Stimulated activated naive B cell treated with anti-CD40 and anti-IgM and Interleukin-4, amounts not matched to agents 10 μg/mL and 1 μg/mL and 100 μg/mL, for 72 hours (primary cell): ENCODE results near the gene ASS1.
A peak's percentile ranks its signal among the peaks of the same experiment; 100 is the strongest.

ENCODE experiments used
- ATAC-seq, 2 donors: fragments of 150-1000 bp; cut with Tn5 transposase; replicated peaks; 2 replicates each; pipeline ENCODE4 v1.10.0; 2021; ENCODE audit warnings: moderate library complexity in 1 of 2
- DNase-seq: peaks from one replicate; pipeline ENCODE4 v3.0.0; 2021
- H3K27ac Mint-ChIP-seq: one replicate; pipeline ENCODE4 v1.8.0; 2022; ENCODE audit warnings: mild to moderate bottlenecking, mixed read lengths
- H3K27me3 Mint-ChIP-seq, 2 donors: one replicate each; pipeline ENCODE4 v1.8.0; 2022; ENCODE audit warnings: mixed read lengths in 2 of 2
- H3K36me3 Mint-ChIP-seq, 2 donors: one replicate each; pipeline ENCODE4 v1.8.0; 2022; ENCODE audit warnings: mixed read lengths in 2 of 2, mild to moderate bottlenecking in 1 of 2
- H3K4me1 Mint-ChIP-seq, 2 donors: one replicate each; pipeline ENCODE4 v1.8.0; 2022; ENCODE audit warnings: mixed read lengths in 2 of 2, mild to moderate bottlenecking in 1 of 2
- H3K4me3 Mint-ChIP-seq, 2 donors: one replicate each; pipeline ENCODE4 v1.8.0; 2022; ENCODE audit warnings: mild to moderate bottlenecking in 2 of 2, mixed read lengths in 2 of 2, moderate library complexity in 1 of 2
- H3K9me3 Mint-ChIP-seq, 2 donors: one replicate each; pipeline ENCODE4 v1.8.0; 2022; ENCODE audit warnings: mixed read lengths in 2 of 2, mild to moderate bottlenecking in 1 of 2

ASS1 gene

DNA sequence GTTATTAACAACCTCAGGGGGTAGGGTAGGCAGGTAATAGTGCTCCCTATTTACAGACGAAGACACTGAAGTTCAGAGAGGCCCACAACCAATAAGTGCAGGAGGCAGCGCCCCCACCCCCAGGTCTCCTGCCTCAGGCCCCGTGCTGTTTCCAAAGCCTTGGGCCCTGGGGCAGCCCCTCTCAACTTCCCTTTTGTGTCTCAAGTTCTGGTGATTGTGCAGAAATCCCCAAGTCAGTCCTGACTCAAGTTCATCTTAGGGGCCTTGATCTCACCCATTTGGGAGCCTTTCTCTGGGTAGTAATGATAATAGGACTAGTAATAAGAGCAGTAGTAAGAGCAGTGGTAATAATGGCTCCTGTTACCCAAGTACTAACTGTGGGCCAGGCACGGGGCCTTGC is 35.5 kb upstream of the ASS1 start:
- Mint-ChIP-seq H3K27me3 (peaks cover 6 to 11% of the 10 kb centered on the region in 2 donors), H3K36me3 (no peaks in the 10 kb centered on the region), H3K4me3 (no peak overlapping the region), H3K9me3 (peaks cover 3 to 5% of the 10 kb centered on the region in 2 donors), H3K27ac (no peak overlapping the region), H3K4me1 (peaks cover 5 to 10% of the 10 kb centered on the region in 2 donors)
- ATAC-seq, result peak; percentile 74 to 91
- DNase-seq, result peak; percentile 16

- Mint-ChIP-seq H3K4me1 (peaks cover 5 to 10% of the 10 kb centered on the region in 2 donors), H3K4me3 (no peak overlapping the region), H3K36me3 (no peaks in the 10 kb centered on the region), H3K27me3 (peaks cover 6 to 12% of the 10 kb centered on the region in 2 donors), H3K27ac (no peak overlapping the region), H3K9me3 (peaks cover 3 to 5% of the 10 kb centered on the region in 2 donors)
- no peak for ATAC-seq
- DNase-seq, result no peak
Measured at GRCh38 chr9:130410443-130410842, 34.3 kb upstream of the ASS1 start.

- DNase-seq (no peak), ATAC-seq (no peak)
- no peak overlapping the region for H3K4me3 Mint-ChIP-seq
- no peak overlapping the region for H3K27ac Mint-ChIP-seq
- no peaks in the 10 kb centered on the region for H3K36me3 Mint-ChIP-seq
- H3K9me3 Mint-ChIP-seq, result peaks cover 3 to 5% of the 10 kb centered on the region in 2 donors
- H3K27me3 Mint-ChIP-seq, result peaks cover 6 to 12% of the 10 kb centered on the region in 2 donors
- peaks cover 5 to 10% of the 10 kb centered on the region in 2 donors for H3K4me1 Mint-ChIP-seq
Measured at GRCh38 chr9:130411566-130411915, 33.2 kb upstream of the ASS1 start.

DNA sequence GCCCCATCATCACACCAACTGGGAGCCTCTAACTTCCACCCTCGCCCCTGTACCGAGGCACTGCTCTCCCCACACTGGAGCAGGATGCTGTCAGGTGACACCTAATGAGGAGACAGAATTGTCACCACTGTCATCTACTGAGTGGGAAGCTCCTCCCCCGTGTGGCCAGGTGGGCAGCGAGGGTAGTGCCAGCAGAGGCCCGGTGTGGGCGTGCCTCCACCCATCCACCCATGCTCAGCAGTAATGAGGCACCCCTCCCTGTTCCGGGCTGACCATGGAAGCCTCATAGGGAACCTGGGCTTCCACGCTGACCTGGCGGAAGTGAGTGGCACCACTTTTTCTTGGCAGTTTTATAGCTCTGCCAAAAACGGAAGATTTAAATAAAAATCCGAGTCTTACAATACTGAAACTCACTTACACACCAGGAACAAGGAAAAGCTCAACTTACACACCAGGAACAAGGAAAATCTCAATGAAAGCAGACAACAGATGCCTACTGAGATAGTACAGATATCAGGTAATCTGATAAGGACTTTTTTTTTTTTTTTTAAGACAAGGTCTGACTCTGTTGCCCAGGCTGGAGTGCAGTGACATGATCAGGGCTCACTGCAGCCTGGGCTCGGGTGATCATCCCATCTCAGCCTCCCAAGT is 30.6 kb upstream of the ASS1 start:
- DNase-seq (no peak), ATAC-seq (no peak)
- H3K4me3 Mint-ChIP-seq, result no peak overlapping the region
- H3K9me3 Mint-ChIP-seq, result peaks cover 2 to 3% of the 10 kb centered on the region in 2 donors
- no peak overlapping the region for H3K27ac Mint-ChIP-seq
- H3K36me3 Mint-ChIP-seq, result no peaks in the 10 kb centered on the region
- H3K27me3 Mint-ChIP-seq, result peaks cover 6 to 12% of the 10 kb centered on the region in 2 donors
- H3K4me1 Mint-ChIP-seq, result peaks cover 2 to 6% of the 10 kb centered on the region in 2 donors

DNA sequence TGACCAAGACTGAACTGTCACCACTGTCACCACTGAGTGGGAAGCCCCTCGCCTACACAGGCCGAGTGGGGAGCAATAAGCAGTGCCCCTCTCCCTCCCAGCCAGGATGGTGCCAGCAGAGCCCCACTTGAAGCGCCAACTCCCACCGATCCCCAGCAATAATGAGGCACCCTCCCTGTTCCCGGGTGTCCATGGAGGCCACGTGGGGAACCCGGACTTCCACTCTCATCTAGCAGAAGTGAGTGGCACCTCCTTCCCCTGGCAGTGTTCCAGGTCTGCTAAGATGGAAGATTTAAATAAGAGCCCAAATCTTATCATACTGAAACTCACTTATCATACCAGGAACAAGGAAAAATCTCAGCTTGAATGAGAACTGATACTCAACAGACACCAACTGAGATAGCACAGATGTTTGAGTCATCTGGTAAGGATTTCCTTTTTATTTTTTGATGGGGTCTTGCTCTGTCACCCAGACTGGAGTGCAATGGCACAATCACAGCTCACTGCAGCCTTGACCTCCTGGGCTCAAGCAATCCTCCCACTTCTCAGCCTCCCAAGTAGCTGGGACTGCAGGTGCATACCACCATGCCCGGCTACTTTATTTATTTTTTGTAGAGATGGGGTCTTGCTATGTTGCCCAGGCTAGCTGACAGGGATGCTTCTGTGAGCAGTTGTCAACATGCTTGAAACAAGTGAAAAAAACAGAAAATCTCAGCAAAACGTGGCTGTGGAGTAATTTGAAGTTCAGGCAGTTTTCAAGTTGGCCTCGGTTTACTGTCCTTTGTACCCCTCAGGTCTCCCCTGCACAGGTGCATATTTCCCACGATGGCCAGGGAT is 29.6 kb upstream of the ASS1 start:
- peaks cover 6 to 17% of the 10 kb centered on the region in 2 donors for H3K27me3 Mint-ChIP-seq
- H3K4me1 Mint-ChIP-seq, result peaks cover 0 to 4% of the 10 kb centered on the region in 2 donors
- no peaks in the 10 kb centered on the region for H3K36me3 Mint-ChIP-seq
- peak in 1 of 2 donors; percentile 68 for ATAC-seq
- no peak overlapping the region for H3K27ac Mint-ChIP-seq
- no peak overlapping the region for H3K4me3 Mint-ChIP-seq
- no peak for DNase-seq
- peaks cover 2 to 3% of the 10 kb centered on the region in 2 donors for H3K9me3 Mint-ChIP-seq

DNA sequence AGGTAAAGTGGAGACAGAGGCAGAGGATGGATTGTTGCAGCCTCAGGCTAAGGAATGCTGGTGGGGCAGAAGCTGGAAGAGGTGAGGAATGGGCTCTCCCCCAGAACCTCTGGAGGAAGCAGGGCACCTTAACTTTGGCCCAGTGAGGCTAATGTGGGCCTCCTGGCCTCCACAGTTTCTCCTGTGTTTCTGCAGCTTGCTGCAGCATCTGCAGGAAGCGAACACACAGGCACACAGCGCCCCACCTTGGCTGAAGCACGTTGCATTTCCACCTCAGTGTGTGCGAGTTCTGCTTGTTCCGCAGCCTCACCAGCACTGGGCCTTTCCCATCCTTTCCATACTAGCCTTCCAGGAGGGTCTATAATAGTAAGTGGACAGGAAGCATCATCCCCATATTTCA is 27.2 kb upstream of the ASS1 start:
- H3K4me1 Mint-ChIP-seq, result peaks cover 0 to 4% of the 10 kb centered on the region in 2 donors
- peaks cover 2 to 3% of the 10 kb centered on the region in 2 donors for H3K9me3 Mint-ChIP-seq
- no peaks in the 10 kb centered on the region for H3K36me3 Mint-ChIP-seq
- H3K27me3 Mint-ChIP-seq, result peaks cover 18 to 22% of the 10 kb centered on the region in 2 donors
- H3K27ac Mint-ChIP-seq, result no peak overlapping the region
- H3K4me3 Mint-ChIP-seq, result no peak overlapping the region
- no peak for DNase-seq
- no peak for ATAC-seq

GRCh38 chr9:130418776-130419175 is 26.0 kb upstream of the ASS1 start:
- Mint-ChIP-seq H3K4me1 (peaks cover 0 to 2% of the 10 kb centered on the region in 2 donors), H3K36me3 (no peaks in the 10 kb centered on the region), H3K4me3 (no peak overlapping the region), H3K9me3 (peaks cover 2 to 3% of the 10 kb centered on the region in 2 donors), H3K27ac (no peak overlapping the region), H3K27me3 (peaks cover 14 to 17% of the 10 kb centered on the region in 2 donors)
- DNase-seq, result no peak
- no peak for ATAC-seq

DNA sequence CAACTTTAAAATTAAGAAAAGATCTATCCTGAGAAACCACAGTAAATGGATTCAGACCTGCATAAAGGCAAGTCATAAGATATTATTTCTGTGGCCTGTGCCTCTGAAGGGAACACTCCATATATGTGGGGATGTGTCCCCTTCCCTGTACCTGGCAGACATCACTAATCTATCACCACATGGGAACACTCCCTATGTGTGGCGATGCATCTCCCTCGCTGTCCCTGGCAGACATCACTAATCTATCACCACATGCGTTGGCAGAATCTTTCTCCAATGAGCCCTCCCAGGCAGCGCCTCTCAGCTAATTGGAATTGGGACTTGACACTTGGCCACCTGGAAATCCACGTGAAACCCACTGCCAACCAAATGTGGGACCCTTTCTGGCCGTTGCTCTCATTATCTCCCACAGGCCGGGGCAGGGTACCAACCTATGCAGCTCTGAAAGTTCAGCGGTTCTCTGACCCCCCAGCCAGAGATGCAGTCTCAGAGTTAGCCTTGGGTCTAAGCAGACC is 25.2 kb upstream of the ASS1 start:
- Mint-ChIP-seq H3K36me3 (no peaks in the 10 kb centered on the region), H3K27ac (no peak overlapping the region), H3K4me3 (no peak overlapping the region), H3K27me3 (peaks cover 10 to 12% of the 10 kb centered on the region in 2 donors), H3K4me1 (peaks cover 0 to 2% of the 10 kb centered on the region in 2 donors), H3K9me3 (no peaks in the 10 kb centered on the region)
- no peak for DNase-seq
- ATAC-seq, result no peak

GRCh38 chr9:130421154-130421801 is 23.5 kb upstream of the ASS1 start:
- ATAC-seq (no peak), DNase-seq (no peak)
- Mint-ChIP-seq H3K27me3 (peaks cover 10 to 24% of the 10 kb centered on the region in 2 donors), H3K4me1 (peaks cover 0 to 2% of the 10 kb centered on the region in 2 donors), H3K9me3 (no peaks in the 10 kb centered on the region), H3K4me3 (no peak overlapping the region), H3K27ac (no peak overlapping the region), H3K36me3 (no peaks in the 10 kb centered on the region)

- H3K27ac Mint-ChIP-seq, result no peak overlapping the region
- DNase-seq (no peak), ATAC-seq (no peak)
- H3K27me3 Mint-ChIP-seq, result peaks cover 10 to 24% of the 10 kb centered on the region in 2 donors
- H3K36me3 Mint-ChIP-seq, result no peaks in the 10 kb centered on the region
- H3K9me3 Mint-ChIP-seq, result no peaks in the 10 kb centered on the region
- peaks cover 0 to 2% of the 10 kb centered on the region in 2 donors for H3K4me1 Mint-ChIP-seq
- no peak overlapping the region for H3K4me3 Mint-ChIP-seq
Measured at GRCh38 chr9:130421802-130422276, 22.9 kb upstream of the ASS1 start.

DNA sequence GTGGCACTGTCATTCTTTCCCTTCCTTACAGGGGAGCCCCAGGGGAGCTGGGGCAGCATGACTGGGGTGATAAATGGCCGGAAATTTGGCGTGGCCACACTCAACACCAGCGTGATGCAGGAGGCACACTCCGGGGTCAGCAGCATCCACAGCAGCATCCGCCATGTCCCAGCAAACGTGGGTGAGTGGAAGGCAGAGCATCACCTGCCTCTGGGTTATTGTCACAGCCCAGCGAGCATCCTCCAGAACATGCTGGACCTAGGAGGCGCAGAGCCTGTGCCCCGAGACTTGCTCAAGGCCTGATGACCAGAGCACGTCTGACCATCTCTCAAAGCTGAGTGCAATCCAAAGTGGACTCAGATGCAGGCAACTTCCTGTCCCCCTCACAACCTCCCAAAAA is 22.2 kb upstream of the ASS1 start:
- Mint-ChIP-seq H3K4me3 (no peak overlapping the region), H3K4me1 (peaks cover 0 to 2% of the 10 kb centered on the region in 2 donors), H3K27me3 (peaks cover 10 to 24% of the 10 kb centered on the region in 2 donors), H3K27ac (no peak overlapping the region), H3K36me3 (no peaks in the 10 kb centered on the region), H3K9me3 (no peaks in the 10 kb centered on the region)
- ATAC-seq, result no peak
- no peak for DNase-seq

DNA sequence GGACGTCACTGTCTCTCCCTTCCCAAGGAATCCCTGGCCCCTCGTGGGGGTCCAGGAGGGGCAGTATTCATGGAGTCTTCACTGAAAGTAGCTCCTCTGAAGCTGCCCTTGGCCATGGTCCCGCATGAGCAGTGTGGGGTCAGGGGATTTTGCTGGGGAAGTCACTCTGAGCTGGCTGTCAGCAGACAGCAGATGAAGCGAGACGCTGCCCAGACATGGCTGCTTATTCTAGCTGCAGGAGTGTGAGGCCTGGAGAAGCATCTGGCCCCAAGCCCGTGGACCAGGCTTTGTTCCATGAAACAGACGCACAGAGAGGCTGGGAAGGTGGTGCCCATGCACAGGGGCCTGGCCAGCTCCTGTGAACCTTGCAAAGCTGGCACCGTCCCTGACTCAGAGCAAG is 21.5 kb upstream of the ASS1 start:
- H3K36me3 Mint-ChIP-seq, result no peaks in the 10 kb centered on the region
- no peaks in the 10 kb centered on the region for H3K9me3 Mint-ChIP-seq
- DNase-seq, result no peak
- peaks cover 0 to 2% of the 10 kb centered on the region in 2 donors for H3K4me1 Mint-ChIP-seq
- H3K4me3 Mint-ChIP-seq, result no peak overlapping the region
- H3K27me3 Mint-ChIP-seq, result peaks cover 10 to 24% of the 10 kb centered on the region in 2 donors
- H3K27ac Mint-ChIP-seq, result no peak overlapping the region
- ATAC-seq, result peak in 1 of 2 donors; percentile 78

DNA sequence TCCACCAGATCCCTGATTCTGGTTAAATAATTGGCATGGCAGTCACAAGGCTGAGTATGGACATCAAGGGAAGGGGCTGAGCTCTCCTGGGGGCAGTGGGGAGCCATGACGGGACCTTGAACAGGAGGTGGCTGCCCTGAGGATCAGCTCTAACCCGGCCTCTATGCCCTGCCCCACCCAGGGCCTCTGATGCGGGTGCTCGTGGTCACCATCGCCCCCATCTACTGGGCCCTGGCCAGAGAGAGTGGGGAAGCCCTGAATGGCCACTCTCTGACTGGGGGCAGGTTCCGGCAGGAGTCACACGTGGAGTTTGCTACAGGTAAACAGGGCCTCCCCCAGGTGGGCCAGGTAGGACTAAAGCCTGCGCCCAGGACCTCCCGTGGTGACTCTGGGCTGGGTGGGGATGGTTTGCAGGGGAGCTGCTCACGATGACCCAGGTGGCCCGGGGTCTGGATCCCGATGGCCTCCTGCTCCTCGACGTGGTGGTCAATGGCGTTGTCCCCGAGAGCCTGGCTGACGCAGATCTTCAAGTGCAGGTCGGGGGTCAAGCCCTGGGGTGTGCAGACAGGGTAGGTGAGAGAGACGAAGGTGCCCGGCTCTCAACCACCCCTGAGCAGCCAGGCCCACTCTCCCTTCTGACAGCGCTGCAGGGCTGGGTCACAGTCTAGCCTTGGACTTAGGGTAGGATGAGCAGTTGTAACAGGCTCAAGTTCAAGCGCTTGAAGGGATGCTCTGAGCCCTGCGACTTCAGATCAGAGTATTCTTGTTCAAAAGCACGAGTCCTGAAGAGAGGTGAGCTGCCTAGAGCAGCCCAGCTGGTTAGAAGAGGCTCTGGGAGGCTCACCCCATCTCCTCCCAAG is 19.9 kb upstream of the ASS1 start:
- ATAC-seq, result no peak
- Mint-ChIP-seq H3K27ac (no peak overlapping the region), H3K9me3 (peaks cover 1 to 2% of the 10 kb centered on the region in 2 donors), H3K4me1 (peaks cover 0 to 2% of the 10 kb centered on the region in 2 donors), H3K27me3 (peaks cover 7 to 27% of the 10 kb centered on the region in 2 donors), H3K36me3 (peaks cover 1 to 2% of the 10 kb centered on the region in 2 donors), H3K4me3 (no peak overlapping the region)
- DNase-seq, result no peak
